ENCODE data around the gene CRTAP.
"Not testable (repeated sequence)": the region's sequence is repeated elsewhere in the genome, so short reads cannot be mapped to it uniquely, and the experiment has no call there.

CRTAP gene

GRCh38 chr3:33141006-33141405, 27.2 kb downstream of the CRTAP start:
- H3K4me3 ChIP-seq (ENCODE audit: low read length): no peak overlapping the region
- no peak for TF ChIP-seq ZNF274 (IDR thresholded peaks at IDR 0.05; ENCODE audit: low read depth, low read length)

DNA sequence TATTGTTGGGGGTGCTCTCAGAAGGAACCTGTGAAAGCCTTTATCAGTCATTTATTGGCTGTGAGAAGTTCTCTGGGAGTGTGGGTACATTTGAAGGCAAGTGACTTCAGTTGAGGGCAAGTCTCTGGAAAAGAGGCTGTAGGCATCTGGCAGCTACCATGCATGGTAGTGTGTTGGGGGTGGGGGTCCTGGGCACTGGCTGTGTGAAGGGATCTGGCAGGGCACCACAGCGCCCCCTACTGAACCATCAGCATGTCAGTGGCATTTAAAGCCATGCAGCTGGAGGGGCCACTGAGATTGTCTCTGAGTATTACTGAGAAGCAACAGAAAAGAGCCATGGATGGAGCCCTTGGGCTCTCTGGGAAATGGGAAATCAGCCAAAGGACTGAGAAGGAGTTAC, 30.6 kb downstream of the CRTAP start:
- no peak for TF ChIP-seq ZNF274 (IDR thresholded peaks at IDR 0.05; ENCODE audit: low read depth, low read length)
- H3K4me3 ChIP-seq (ENCODE audit: low read length): no peak overlapping the region

DNA sequence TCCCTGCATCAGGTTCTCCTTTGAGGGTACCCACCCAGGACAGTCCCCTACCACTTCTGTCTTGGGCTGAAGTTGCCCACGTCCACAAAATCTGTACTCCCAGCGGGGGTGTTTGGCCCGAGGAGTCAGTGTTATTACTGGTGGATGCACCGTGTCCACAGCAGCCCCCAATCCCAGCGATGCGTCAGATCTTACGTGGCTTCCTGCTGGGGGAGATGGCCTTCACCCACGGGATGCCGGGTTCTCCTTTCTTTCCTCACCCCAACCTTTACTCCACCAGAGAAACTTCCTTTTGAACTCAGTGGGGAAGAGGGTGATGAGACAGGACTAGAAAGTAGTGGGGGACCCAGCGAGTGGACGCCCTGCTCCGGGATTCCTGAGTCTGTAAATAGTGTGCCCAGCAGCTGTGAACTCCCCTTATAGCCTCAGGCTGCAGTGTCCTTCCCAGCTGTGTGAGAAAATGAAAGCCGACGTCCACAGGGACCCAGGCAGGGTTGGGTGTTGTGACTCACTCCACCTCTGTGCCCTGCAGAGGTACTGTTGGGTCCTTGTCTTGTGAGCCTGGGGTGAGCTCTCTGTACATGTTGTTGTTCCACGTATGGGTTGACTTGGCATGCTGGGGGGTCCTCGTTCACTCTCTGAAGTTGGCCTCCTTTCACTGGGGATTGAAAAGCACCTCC, 31.5 kb downstream of the CRTAP start:
- no peak overlapping the region for H3K4me3 ChIP-seq (ENCODE audit: low read length)
- no peak for TF ChIP-seq ZNF274 (IDR thresholded peaks at IDR 0.05; ENCODE audit: low read depth, low read length)

DNA sequence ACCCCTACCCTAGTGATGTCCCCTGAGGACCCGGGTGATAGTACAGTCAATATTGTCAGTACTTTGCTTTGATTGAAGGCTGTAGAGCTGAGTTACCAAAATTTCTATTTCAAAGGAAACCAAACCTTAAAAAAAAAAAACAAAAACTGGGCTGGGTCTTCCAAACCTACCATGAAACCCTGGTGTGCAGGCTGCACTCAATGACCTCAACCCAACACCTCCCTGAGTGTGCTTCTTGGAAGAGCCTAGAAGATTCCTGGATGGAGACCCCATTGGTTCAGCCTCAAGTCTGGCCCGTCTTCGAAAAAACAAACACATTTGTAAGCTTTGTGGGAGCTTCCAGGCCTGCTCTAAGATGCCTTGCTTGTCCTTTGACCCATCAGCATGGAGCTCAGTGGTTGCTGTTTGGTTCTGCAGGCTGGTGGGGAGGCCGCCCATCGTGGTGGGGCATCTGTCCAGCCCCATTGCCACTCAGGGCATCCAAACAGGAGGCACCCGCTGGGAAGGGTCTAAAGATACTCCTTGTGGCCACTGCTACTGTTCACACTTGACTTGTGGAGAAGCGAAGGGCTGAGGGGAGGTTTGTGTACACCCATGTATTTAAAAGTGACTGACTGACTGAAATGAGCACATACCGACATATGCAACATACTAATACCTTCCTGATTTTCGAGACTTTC, 32.2 kb downstream of the CRTAP start:
- no peak overlapping the region for H3K4me3 ChIP-seq (ENCODE audit: low read length)
- TF ChIP-seq ZNF274 (IDR thresholded peaks at IDR 0.05; ENCODE audit: low read depth, low read length): no peak

DNA sequence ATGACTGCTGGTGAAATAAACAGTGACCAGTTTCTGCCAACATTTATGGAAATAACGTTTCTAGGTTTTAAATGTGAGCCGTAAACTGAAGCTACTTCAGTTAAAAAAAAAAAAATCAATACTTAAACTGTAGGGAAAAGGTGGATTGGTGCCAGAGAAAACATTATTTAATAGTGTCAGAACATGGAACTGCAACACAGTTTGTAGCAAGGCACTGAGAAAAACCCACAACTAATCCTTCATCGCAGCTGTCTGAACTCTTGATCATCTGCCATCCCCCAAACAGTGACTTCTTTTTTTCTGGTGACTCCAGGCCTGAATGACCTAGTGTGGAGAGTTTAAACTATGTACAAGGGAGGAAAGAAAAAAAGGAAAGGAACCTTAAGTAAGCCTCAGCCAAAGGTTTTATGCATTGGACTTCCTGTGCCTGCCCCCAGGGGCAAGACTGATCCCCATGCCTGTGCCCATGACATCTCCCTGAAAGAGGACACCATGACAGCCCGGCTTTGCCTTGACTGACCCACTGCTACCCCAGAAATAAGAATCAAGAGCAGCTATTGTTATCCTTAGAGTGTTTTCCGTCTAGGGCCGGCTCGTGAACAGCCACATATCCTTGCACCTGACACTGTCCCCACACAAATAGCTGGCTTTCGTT, 33.1 kb downstream of the CRTAP start:
- TF ChIP-seq ZNF274 (IDR thresholded peaks at IDR 0.05; ENCODE audit: low read depth, low read length): no peak
- H3K4me3 ChIP-seq (ENCODE audit: low read length): no peak overlapping the region

DNA sequence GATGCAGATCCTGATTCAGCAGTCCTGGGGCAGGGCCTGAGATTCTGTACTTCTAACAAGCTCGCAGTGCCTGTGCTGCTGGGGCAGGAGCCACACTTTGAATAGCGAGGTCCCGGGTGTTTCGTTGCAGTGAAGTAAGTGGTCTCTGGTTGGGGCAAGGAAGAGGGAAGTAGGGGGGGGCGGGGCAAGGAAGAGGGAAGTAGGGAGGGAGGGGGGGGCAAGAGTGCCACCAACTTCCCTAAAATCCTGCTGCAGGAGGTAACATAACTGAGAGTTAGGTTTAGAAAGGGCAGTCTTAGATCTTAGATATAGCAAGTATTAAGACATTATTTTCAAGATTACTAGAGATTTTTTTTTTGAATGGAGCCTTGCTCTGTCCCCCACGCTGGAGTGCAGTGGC, 35.5 kb downstream of the CRTAP start:
- no peak for TF ChIP-seq ZNF274 (IDR thresholded peaks at IDR 0.05; ENCODE audit: low read depth, low read length)
- H3K4me3 ChIP-seq (ENCODE audit: low read length): no peak overlapping the region

DNA sequence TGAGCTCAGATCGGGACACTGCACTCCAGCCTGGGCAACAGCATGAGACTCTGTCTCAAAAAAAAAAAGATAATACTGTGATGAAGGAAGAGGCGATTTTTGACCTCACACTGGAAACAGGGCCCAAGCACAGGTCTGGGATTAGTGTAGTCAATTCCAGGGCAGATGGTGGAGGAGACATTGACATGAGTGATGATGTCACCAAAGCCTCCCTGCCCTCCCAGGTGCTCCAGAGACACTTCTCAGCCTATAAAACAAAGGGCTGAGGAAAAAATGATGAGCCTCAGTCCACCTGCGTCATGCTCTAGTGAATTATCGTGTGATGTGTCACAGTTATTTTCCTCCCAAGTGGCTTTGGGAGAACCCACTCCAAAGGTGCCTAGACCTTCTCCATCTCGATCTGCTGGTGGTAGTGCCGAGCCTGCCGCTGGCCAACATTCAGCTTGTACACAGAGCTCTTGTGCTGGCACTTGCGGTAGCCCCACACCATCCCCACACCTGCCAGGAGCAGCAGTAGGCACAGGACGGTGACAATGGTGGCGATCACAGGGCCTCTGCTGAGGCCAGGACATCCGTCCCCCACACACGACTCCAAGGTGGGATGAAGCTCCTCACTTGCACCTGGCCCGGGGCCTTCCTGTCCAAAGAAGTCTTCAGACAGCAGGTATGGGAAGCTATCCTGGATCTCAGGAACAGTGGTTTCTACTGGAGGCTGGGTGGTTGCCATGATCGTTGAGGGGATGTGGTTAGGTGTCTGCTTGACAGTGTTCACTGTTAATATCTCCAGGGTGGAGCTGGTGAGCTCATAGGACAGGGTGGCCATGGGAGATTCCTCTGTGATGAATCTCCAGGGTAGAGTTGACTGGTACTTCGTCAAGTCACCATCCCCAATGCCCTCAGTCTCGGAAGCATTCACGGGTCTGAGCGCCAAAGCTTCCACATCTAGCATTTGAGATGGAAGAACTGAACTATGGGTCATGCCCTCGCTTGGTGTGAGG, 38.8 kb downstream of the CRTAP start:
- TF ChIP-seq ZNF274 (IDR thresholded peaks at IDR 0.05; ENCODE audit: low read depth, low read length): no peak
- H3K4me3 ChIP-seq (ENCODE audit: low read length): no peak overlapping the region

DNA sequence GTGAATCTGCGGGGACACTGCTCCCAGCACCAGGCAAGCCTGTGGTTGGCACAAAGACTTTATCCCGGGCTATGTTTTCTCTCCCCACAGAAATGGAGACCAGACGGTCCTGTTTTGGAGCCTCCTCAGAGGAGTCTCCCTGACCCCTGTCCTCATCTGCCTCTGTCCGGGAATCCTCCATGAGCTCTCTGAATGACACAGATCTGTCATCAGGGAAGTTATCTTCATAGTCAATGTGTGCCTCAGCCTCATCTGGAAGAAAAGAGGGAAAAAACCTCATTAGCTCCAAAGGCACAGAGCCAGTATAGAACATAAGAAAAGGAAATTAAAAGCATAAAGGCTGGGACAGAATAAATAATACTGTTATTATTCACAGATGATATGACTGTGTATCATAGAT, 40.0 kb downstream of the CRTAP start:
- TF ChIP-seq ZNF274 (IDR thresholded peaks at IDR 0.05; ENCODE audit: low read depth, low read length): no peak

GRCh38 chr3:33155301-33155700, 41.5 kb downstream of the CRTAP start:
- no peak overlapping the region for H3K4me3 ChIP-seq (ENCODE audit: low read length)
- no peak for TF ChIP-seq ZNF274 (IDR thresholded peaks at IDR 0.05; ENCODE audit: low read depth, low read length)

More for the DNA sequence above, 40.0 kb downstream of the CRTAP start:
- no peak overlapping the region for H3K4me3 ChIP-seq (ENCODE audit: low read length)

- TF ChIP-seq ZNF274 (IDR thresholded peaks at IDR 0.05; ENCODE audit: low read depth, low read length): no peak
- no peak overlapping the region for H3K4me3 ChIP-seq (ENCODE audit: low read length)
Observed at GRCh38 chr3:33159234-33159633, 45.4 kb downstream of the CRTAP start.

DNA sequence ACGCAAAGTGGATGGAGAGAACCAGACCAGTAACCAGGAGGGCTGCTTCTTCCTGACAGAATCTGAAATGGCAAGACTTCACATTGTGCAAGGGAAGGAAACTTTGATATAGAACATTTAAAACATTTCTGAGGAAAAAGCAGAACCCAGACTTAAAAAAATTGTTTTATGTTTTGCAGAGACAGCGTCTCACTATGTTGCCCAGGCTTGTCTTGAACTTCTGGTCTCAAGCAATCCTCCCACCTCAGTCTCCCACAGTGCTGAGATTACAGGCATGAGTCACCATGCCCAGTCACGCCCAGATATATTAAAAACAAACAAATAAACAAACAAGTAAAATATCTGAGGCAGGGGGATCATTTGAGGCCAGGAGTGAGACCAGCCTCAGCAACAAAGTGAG, 46.2 kb downstream of the CRTAP start:
- H3K4me3 ChIP-seq (ENCODE audit: low read length): no peak overlapping the region
- no peak for TF ChIP-seq ZNF274 (IDR thresholded peaks at IDR 0.05; ENCODE audit: low read depth, low read length)

DNA sequence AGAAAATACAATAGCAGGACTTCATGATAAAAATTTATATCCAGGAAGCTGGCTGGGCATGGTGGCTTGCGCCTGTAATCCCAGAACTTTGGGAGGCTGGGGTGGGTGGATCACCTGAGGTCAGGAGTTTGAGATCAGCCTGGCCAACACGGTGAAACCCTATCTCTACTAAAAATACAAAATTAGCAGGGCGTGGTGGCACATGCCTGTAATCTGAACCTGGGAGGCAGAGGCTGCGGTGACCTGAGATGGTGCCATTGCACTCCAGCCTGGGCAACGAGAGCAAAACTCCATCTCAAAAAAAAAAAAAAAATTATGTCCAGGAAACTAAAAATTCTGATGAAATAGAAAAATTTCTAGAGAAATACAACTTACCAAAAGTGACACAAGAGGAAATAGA, 48.8 kb downstream of the CRTAP start:
- not testable (repeated sequence) for H3K4me3 ChIP-seq (ENCODE audit: low read length)

- H3K4me3 ChIP-seq (ENCODE audit: low read length): no peak overlapping the region
- no peak for TF ChIP-seq ZNF274 (IDR thresholded peaks at IDR 0.05; ENCODE audit: low read depth, low read length)
Observed at GRCh38 chr3:33165372-33165771, 51.6 kb downstream of the CRTAP start.

GRCh38 chr3:33166095-33166494, 52.3 kb downstream of the CRTAP start:
- no peak for TF ChIP-seq ZNF274 (IDR thresholded peaks at IDR 0.05; ENCODE audit: low read depth, low read length)
- H3K4me3 ChIP-seq (ENCODE audit: low read length): no peak overlapping the region
